ENCODE data around the gene MPZL1. TPM values are rescaled to one million over a fixed set of nuclear protein-coding genes. Genes with fewer than 3 reads are reported as not detected.

Gene MPZL1
- total RNA-seq, 2 experiments from 2014 or later: 14.8 to 15.4 TPM

DNA sequence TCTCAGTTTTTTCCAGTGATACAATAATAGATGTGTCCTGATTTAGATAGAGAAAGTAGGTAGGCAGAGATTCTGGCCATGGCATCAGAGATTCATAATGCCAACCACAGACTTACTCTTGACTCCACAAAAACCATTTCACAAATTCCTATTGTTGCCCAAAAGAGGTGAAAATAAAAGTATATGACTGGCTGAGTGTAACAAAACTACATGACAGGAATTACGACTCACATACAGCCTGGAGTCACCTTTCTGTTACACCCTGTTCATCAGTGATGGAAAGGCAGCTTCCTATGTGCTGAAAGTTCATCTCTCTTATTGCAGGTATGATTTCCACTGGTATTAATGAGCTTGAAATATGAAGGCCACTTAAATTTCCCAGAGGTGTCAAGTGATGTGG lies 72.3 kb downstream of the MPZL1 start:
- Mint-ChIP-seq H3K27me3 (no peaks in the 10 kb centered on the region), H3K36me3 (ENCODE audit: low read depth) (peaks cover 3% of the 10 kb centered on the region), H3K9me3 (no peaks in the 10 kb centered on the region), H3K4me3 (no peak overlapping the region), H3K27ac (no peak overlapping the region), H3K4me1 (ENCODE audit: low read depth) (peaks cover 7% of the 10 kb centered on the region)
- ChIA-PET CTCF (no interaction called here), POLR2A (no interaction called here)
- intact Hi-C loops (cut with micrococcal nuclease): no loop called here
- no peak for ATAC-seq
- DNase-seq: no peak
- TF ChIP-seq, protein P1, sequence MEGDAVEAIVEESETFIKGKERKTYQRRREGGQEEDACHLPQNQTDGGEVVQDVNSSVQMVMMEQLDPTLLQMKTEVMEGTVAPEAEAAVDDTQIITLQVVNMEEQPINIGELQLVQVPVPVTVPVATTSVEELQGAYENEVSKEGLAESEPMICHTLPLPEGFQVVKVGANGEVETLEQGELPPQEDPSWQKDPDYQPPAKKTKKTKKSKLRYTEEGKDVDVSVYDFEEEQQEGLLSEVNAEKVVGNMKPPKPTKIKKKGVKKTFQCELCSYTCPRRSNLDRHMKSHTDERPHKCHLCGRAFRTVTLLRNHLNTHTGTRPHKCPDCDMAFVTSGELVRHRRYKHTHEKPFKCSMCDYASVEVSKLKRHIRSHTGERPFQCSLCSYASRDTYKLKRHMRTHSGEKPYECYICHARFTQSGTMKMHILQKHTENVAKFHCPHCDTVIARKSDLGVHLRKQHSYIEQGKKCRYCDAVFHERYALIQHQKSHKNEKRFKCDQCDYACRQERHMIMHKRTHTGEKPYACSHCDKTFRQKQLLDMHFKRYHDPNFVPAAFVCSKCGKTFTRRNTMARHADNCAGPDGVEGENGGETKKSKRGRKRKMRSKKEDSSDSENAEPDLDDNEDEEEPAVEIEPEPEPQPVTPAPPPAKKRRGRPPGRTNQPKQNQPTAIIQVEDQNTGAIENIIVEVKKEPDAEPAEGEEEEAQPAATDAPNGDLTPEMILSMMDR (IDR thresholded peaks at IDR 0.05): no peak

GRCh38 chr1:167795810-167796740 lies 74.3 kb downstream of the MPZL1 start:
- ATAC-seq (no peak), DNase-seq (no peak)
- intact Hi-C loops (cut with micrococcal nuclease): no loop called here
- Mint-ChIP-seq H3K36me3 (ENCODE audit: low read depth) (peaks cover 3% of the 10 kb centered on the region), H3K27ac (no peak overlapping the region), H3K4me1 (ENCODE audit: low read depth) (peaks cover 2% of the 10 kb centered on the region), H3K4me3 (no peak overlapping the region), H3K9me3 (no peaks in the 10 kb centered on the region), H3K27me3 (no peaks in the 10 kb centered on the region)
- POLR2A ChIA-PET: no interaction called here
- TF ChIP-seq, protein P1 (IDR thresholded peaks at IDR 0.05): no peak
- CTCF ChIA-PET: interaction anchor here (0.8 to 1.5 kb wide), 3 partner anchors 41 to 286 kb away, joined by 3 read pairs; no protein-coding TSS in a partner anchor

DNA sequence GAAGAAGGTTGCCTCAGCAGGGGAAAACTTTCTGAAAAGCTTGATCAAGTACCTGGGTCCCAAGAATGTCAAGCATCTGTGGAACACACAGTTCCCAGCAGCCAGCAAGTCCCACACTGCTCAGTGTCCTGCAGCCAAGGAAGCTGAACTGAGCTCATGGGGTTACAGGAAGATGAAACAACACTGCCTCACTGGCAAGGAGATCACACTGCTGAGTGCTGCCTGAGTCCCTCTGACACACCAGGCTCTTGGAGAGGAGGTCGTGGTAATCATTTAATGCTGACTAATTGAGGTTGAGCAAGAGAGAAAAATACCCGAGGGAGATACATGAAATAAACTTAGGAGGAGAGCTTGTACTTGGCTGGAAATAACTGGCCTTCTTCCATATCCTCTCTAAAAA lies 75.2 kb downstream of the MPZL1 start:
- POLR2A ChIA-PET: no interaction called here
- Mint-ChIP-seq H3K4me1 (ENCODE audit: low read depth) (peaks cover 2% of the 10 kb centered on the region), H3K36me3 (ENCODE audit: low read depth) (peaks cover 3% of the 10 kb centered on the region), H3K9me3 (no peaks in the 10 kb centered on the region), H3K27me3 (no peaks in the 10 kb centered on the region), H3K4me3 (no peak overlapping the region), H3K27ac (no peak overlapping the region)
- ATAC-seq (peak; percentile 73), DNase-seq (peak; percentile 26)
- CTCF ChIA-PET: interaction anchor here (0.8 to 1.5 kb wide), 3 partner anchors 10 to 68 kb away, joined by 3 read pairs; no protein-coding TSS in a partner anchor
- intact Hi-C loops (cut with micrococcal nuclease): no loop called here
- TF ChIP-seq, protein P1 (IDR thresholded peaks at IDR 0.05): no peak

DNA sequence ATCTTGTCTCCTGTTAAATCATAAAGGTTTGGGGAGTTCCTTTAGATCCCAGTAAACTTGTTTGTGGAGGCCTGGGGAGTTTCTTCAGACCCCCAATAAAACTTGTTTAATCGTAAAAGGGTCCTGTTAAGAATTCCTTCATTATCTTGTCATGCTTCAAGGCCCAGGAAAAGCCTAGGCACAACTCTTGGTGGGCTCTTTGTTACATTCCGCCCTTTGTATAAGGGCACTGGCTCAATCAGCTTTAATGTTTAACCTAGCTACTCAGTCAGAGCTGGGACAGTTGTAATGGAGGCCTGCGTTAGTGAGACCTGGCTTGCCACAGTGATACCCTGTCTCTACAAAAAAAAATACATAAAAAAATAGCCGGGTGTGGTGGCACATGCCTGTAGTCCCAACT lies 77.2 kb downstream of the MPZL1 start:
- Mint-ChIP-seq H3K27ac (no peak overlapping the region), H3K9me3 (no peaks in the 10 kb centered on the region), H3K36me3 (ENCODE audit: low read depth) (no peaks in the 10 kb centered on the region), H3K27me3 (no peaks in the 10 kb centered on the region), H3K4me1 (ENCODE audit: low read depth) (peaks cover 13% of the 10 kb centered on the region), H3K4me3 (no peak overlapping the region)
- TF ChIP-seq, protein P1 (IDR thresholded peaks at IDR 0.05): no peak
- no peak for DNase-seq
- intact Hi-C loops (cut with micrococcal nuclease): no loop called here
- ChIA-PET CTCF (no interaction called here), POLR2A (interaction anchor here (0.6 kb wide), 1 partner anchor 17 kb away, joined by 3 read pairs; no protein-coding TSS in a partner anchor)
- no peak for ATAC-seq

- TF ChIP-seq, protein P1 (IDR thresholded peaks at IDR 0.05): no peak
- H3K4me3 Mint-ChIP-seq: no peak overlapping the region
- ChIA-PET POLR2A (interaction anchor here (0.6 kb wide), 1 partner anchor 17 kb away, joined by 3 read pairs; no protein-coding TSS in a partner anchor), CTCF (no interaction called here)
- intact Hi-C loops (cut with micrococcal nuclease): loop anchor here (5.0 kb wide), 1 partner anchor 283 kb away; no protein-coding TSS in a partner anchor
- H3K36me3 Mint-ChIP-seq (ENCODE audit: low read depth): no peaks in the 10 kb centered on the region
- ATAC-seq (no peak), DNase-seq (no peak)
- no peaks in the 10 kb centered on the region for H3K9me3 Mint-ChIP-seq
- peaks cover 21% of the 10 kb centered on the region for H3K4me1 Mint-ChIP-seq (ENCODE audit: low read depth)
- H3K27ac Mint-ChIP-seq: no peak overlapping the region
- no peaks in the 10 kb centered on the region for H3K27me3 Mint-ChIP-seq
Observed at GRCh38 chr1:167799747-167800146, 78.0 kb downstream of the MPZL1 start.
